NB4 (cell line): ENCODE data around the gene UGGT1.

ENCODE experiments used
- MYC ChIP-seq: IDR thresholded peaks from 2 replicates; pipeline ENCODE4 v1.6.1; 2011; ENCODE audit warnings: low read depth, low read length
- POLR2A ChIP-seq: IDR thresholded peaks from 2 replicates; pipeline ENCODE4 v1.6.1; 2011; ENCODE audit warnings: mild to moderate bottlenecking; ENCODE audit not compliant: insufficient read length; ENCODE audit errors: extremely low read depth
- TF ChIP-seq, protein P1 (sequence below): IDR thresholded peaks from one replicate; pipeline ENCODE4 v1.5.1; 2012; ENCODE audit warnings: low read depth, low read length
- TF ChIP-seq, protein P2 (sequence below): IDR thresholded peaks from 2 replicates; pipeline ENCODE4 v1.6.1; 2011; ENCODE audit warnings: low read depth, low read length

DNA sequence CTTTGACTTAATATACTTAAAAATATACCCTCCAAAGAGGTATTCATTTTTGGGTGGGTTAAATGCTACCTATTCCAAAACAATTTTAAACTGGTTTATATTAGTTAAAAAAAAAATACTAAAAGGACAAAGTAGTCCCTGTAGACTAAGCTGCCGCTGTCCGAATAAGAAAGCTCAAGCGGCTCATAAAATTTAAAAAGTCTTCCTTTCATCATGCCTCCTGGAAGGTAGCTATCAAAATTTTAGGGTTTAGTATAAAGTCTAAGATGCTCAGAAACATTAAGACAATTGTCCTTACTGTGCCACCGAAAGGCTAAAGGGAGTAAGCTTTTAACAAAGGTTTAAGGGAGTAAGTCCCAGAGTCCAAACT, 440 bp upstream of the UGGT1 start:
- TF ChIP-seq, protein P1, sequence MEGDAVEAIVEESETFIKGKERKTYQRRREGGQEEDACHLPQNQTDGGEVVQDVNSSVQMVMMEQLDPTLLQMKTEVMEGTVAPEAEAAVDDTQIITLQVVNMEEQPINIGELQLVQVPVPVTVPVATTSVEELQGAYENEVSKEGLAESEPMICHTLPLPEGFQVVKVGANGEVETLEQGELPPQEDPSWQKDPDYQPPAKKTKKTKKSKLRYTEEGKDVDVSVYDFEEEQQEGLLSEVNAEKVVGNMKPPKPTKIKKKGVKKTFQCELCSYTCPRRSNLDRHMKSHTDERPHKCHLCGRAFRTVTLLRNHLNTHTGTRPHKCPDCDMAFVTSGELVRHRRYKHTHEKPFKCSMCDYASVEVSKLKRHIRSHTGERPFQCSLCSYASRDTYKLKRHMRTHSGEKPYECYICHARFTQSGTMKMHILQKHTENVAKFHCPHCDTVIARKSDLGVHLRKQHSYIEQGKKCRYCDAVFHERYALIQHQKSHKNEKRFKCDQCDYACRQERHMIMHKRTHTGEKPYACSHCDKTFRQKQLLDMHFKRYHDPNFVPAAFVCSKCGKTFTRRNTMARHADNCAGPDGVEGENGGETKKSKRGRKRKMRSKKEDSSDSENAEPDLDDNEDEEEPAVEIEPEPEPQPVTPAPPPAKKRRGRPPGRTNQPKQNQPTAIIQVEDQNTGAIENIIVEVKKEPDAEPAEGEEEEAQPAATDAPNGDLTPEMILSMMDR = no peak
- TF ChIP-seq, protein P2, sequence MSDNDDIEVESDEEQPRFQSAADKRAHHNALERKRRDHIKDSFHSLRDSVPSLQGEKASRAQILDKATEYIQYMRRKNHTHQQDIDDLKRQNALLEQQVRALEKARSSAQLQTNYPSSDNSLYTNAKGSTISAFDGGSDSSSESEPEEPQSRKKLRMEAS = no peak
- TF ChIP-seq POLR2A = no peak
- TF ChIP-seq MYC = no peak
